Measurements from ENCODE around the gene JPT2.
"Not testable (repeated sequence)": the region's sequence is repeated elsewhere in the genome, so short reads cannot be mapped to it uniquely, and the experiment has no call there.

JPT2 gene

DNA sequence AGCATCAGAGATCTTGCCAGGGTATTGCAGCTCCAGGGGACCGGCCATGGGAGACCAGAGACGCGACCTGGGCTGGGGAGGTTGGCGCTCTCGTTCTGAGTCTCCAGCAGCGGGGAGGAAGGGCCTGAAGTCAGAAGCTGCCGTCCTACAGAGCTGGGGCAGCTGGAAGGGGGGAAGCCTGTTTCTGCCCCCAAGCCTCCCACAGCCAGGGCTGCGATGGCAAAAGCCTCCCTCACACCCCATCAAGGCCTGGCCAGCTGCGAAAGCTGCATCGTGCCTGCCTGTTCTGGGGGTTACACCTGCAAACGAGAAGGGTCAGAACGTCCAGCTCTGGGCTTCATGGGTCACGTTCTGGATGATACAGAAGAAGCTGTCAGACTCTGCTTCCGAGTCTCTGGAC lies 54.0 kb downstream of the JPT2 start:
- no peak for DNase-seq (ENCODE audit: low read depth in 2 of 2)

DNA sequence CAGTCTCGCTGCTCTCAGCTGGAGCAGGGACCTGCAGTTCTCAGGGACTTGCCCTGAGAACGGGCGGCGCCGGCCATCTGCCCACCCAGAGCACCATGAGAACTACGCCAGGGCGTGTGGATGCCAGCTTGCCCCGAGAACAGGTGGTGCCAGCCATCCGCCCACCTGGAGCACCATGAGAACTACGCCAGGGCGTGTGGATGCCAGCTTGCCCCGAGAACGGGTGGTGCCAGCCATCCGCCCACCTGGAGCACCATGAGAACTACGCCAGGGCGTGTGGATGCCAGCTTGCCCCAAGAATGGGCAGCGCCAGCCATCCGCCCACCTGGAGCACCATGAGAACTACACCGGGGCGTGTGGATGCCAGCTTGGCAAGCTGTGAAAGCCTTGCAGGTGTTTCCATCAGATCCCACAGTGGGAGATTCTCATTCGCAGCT lies 54.5 kb downstream of the JPT2 start:
- not testable (repeated sequence) for DNase-seq (ENCODE audit: low read depth in 2 of 2)

DNA sequence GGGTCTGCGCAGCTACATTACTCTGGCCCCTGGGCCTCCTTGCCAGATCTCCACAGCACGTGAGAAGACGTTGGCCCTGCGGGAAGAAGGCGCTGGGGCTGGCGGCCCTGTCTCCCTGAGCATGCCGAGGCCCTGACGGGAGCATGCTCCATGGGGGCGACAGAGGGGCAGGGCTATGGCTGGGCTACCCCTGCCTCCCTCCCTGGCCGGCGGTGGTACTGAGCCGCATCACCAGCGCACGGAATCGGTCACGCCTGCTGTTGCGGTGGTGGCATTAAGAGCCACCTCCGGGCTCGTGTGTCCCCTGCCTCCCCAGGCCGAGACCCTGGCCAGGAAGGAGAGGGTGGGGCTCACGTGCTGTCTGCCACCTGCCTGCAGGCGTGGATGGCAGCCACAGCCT lies 56.0 kb downstream of the JPT2 start:
- DNase-seq (ENCODE audit: low read depth in 2 of 2), result no peak

DNA sequence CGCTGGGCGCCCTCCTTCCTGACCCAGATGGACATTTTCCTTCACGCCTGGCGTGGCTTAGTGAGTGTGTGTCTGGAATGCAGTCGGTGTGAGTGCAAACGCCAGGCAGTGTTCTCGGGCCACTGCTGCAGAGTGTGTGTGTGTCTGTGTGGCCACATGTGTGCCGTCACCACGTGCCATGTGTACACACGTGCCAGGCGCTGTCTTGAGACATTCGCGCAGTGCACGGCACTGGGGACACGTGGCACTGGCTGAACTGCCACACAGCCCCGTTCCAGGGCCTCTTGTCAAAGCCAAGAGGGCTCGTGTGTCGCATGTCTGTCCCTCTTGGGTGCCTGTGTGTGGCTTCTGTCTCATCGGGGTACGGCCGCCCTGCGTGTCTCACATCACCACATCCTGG lies 56.7 kb downstream of the JPT2 start:
- no peak for DNase-seq (ENCODE audit: low read depth in 2 of 2)

DNA sequence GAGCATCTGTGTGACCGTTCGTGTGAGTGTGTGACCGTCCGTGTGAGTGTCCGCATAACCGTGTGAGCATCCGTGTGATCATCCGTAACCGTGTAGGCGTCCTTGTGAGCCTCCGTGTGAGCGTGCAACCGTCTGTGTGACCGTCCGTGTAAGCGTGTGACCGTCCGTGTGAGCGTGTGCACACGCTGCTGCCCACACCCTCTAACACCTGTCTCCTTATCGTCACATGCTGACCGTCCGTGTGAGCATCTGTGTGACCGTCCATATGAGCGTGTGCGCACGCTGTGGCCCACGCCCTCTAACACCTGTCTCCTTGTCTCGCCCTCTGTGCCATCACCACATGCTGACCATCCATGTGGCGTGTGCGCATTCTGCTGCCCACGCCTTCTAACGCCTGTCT lies 62.2 kb downstream of the JPT2 start:
- DNase-seq (ENCODE audit: low read depth in 2 of 2), result no peak

DNA sequence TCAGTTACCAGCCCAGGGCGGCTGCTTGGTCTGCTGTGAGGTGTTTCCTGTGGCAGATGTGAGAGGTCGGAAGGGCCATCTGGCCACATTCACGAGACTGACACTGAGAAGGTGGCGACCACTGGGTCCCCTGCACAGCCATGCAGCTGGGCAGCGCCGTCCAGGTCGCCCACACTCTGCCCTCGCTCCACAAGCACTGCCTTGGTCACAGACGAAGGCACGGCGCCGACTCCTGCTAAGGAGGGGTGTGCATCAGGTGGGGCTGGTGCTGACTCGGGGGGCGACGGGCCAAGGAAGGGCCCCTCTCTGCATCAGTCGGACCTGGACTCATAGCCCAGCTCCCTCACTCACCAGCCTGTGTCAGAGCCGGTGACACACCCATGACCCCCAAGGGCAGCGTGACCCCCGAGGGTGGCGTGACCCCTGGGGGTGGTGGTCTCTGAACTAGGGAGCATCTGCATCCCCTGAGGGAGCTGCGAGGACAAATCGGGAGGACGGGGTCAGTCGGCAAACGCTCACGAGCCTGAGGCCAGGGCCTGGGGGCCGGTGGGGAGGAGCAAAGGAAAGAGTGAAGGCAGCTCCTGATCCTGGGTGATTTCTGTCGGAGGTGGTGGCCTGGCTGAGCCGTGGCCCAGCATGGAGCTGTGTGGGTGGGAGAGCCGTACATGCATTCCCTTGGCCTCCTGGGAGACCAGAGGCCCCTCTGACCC lies 62.9 kb downstream of the JPT2 start:
- no peak for DNase-seq (ENCODE audit: low read depth in 2 of 2)

DNA sequence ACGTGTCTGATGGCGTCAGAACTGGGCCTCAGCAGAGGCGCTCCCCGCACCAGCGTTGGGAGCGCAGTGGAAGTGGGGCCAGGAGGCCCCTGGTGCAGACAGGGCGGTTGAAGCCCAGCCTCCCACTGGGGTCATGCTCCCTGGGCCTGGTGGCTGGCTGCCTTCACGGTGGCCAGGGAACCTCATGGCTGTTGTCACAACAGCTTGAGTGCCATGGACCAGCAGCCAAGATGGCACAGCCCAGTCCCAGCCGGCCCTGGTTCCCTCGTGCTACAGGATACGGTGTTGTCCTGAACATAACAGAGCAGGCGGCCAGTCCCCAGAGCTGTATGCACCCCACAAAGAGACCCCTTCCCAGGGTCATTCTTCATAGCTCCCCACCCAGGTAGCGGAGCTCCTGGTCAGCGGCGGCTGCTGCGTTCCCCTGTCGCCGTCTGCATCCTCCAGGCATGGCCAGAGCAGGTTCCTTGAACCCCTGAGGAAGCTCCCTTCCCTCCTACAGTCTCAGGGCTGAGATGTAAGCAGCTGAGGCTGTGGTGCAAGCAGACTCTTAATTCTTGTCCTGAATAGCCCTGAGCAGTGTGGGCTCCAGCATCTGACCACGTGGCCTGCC lies 63.6 kb downstream of the JPT2 start:
- DNase-seq (ENCODE audit: low read depth in 2 of 2), result no peak

DNA sequence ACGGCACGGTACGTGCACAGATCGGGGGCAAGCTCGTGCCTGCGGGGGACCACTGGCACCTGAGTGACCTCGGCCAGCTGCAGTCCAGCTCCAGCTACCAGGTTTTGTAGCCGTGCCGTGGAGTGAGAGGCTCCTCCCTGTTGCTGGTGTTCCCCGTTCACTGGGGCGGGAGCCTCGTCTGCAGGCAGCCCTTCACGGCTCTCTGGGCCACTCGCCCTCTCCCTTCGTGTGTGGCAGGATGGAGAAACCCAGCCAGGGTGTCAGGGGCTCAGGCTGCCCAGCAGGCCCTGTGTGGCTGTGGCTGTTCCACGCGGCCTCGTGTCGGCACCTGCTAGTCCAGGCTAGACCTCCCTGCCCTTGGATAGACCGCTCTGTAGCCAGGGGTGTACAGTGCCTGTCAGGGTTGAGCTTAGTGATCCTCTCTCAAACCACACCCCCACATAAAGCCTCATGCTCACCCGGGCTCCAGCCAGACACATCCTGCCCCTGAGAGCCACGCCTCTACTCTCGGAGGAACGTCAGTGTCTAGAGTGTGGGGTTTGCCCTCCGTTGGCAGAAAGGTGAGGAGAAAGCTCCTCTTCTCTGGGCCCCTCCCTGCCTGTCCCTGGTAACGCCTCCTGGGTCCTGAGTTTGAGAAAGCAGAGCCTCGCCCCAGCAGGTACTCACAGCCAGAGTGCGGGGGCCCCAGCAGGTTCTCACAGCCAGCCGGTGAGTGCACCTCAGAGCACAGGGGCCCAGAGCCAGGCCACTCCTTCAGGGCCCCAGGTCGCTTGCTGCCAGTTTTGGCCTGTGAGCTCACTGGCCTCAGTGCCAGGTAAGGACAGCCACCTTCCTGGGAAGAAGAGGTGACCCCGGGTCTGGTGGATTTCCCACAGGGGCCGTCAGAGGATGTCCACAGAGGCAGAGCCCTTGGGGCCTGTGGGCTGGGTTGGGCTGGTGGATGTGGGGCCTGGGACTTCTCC lies 65.6 kb downstream of the JPT2 start:
- DNase-seq (ENCODE audit: low read depth in 2 of 2), result no peak

DNA sequence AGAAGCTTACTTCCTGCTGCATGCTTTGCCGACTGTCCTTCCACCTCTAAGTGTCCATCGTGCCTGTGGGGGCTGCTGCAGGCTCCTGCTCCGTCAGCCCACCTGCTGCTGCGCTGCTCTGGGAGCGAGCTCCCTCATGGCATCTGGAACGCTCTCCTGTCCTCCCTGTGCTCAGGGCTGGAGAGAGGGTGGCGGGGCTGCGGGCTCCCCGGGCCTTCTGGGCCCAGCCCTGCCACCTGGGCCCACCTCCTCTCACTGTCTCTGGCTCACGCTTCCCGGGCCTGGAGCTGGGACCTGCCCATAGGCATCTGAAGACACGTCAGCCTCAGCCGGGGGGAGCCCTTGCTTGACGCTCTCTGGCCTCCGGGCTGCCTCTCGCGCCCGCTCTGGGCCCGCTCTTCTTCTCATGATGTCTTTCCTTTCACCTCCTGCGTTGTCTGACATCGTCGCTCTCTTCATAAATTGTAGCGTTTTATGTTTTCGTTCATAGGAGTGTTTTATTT lies 66.3 kb downstream of the JPT2 start:
- no peak for DNase-seq (ENCODE audit: low read depth in 2 of 2)

DNA sequence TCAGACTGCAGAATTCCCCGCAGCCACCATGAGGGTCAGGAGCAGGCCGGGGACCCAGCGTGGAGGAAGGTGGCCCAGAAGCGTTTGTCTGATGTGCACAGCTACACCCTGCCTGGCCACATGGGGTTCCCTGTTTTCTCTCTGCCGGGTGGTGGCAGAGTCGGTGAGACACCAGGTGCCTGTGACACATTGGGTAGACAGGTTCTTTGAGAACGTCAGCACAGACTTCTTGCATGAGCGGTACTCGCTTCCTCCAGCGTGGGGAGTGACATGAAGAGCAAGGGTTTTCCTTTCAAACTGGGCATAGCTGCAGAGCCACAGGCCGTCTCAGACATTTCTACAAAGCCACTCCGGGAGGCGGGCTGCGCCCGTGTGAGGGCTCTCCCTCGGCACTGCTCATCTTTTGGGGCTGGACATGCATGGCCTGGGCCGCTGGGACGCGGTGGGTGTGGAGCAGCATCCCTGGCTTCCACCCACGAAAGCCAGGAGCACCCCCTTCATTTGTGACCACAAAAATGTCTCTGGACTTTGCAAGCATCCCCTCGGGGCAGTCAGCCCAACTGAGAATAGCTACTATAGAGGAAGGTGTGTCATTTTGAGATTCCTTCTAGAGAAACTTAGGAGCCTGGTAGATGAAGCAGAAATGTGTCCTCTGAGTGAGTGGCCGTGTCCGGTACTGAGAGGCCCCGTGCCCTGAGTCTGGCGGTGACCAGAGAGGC lies 67.3 kb downstream of the JPT2 start:
- DNase-seq (ENCODE audit: low read depth in 2 of 2), result peak; percentile 40 to 49

DNA sequence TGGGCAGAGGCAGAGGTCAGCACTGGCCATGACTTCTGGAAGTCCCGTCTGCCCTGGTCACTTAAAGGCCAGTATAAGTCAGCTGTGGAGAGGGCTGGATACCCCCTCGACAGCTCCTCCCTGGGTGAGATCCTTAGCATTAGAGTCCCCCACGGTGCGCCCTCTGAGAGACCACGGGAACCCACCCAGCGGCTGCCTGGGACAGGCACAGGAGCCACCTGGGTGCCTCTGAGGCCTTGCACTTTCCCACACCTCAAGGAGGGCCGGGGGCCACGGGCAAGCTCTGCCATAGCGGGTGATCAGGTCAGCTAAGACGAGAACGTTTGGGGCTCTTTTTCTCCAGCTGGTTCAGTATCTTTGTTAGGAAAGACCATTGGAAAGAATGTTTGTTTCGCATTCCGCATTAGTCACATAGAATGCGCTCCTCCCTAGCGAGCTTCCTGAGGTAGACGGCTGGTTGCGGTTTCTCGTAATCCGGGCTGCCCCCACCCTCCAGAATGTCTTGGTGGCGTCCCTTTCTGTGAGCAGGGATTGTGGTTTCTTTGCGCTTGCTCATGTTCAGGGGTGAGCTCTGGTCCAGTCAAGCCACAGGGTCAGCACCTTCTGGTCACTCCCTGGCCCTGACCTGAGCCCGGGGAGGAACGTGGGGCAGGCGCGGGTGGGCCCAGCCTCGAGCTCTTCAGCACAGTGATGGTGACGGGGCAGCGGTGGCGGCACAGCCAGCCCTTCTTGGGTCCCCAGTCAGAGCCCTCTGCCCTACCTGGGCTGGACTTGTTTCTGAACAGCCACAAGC lies 68.0 kb downstream of the JPT2 start:
- DNase-seq (ENCODE audit: low read depth in 2 of 2), result no peak

DNA sequence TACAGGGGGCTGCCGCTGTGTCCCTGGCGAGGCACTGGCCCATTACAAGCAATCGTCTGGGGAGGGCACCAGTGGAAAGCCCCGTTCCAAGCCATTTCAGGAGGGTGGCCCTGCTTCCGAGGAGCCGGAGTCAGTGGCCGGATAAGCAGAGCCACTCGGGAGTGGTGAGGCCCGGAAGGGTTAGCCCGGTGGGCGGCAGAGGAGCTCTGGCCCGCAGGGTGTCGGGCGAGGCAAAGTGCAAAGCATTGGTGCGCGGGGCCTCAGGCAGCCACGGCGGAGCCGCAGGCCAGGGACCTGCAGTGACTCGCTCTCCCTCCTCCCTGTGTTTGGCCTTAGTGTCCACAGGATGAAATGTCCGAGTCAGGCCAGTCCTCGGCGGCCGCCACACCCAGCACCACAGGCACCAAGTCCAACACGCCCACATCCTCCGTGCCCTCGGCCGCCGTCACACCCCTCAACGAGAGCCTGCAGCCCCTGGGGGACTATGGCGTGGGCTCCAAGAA lies 68.7 kb downstream of the JPT2 start:
- no peak for DNase-seq (ENCODE audit: low read depth in 2 of 2)

DNA sequence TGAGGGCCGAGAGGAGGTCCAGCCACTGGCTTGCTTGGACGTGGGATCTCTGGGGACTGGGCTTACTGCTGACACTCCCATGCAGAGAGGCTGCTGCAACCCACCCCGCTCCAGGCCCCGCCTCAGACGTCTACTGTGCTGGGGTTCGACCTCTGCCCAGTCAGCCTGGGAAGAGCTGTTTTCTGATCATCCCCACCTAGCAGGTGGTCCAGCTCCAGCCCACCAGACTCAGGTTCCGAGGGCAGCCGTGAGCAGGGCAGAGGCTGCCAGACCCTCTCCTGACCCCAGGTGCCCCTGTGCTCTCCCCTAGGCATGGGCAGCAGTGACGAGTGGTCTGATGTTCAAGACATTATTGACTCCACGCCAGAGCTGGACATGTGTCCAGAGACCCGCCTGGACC lies 69.9 kb downstream of the JPT2 start:
- DNase-seq (ENCODE audit: low read depth in 2 of 2), result no peak

DNA sequence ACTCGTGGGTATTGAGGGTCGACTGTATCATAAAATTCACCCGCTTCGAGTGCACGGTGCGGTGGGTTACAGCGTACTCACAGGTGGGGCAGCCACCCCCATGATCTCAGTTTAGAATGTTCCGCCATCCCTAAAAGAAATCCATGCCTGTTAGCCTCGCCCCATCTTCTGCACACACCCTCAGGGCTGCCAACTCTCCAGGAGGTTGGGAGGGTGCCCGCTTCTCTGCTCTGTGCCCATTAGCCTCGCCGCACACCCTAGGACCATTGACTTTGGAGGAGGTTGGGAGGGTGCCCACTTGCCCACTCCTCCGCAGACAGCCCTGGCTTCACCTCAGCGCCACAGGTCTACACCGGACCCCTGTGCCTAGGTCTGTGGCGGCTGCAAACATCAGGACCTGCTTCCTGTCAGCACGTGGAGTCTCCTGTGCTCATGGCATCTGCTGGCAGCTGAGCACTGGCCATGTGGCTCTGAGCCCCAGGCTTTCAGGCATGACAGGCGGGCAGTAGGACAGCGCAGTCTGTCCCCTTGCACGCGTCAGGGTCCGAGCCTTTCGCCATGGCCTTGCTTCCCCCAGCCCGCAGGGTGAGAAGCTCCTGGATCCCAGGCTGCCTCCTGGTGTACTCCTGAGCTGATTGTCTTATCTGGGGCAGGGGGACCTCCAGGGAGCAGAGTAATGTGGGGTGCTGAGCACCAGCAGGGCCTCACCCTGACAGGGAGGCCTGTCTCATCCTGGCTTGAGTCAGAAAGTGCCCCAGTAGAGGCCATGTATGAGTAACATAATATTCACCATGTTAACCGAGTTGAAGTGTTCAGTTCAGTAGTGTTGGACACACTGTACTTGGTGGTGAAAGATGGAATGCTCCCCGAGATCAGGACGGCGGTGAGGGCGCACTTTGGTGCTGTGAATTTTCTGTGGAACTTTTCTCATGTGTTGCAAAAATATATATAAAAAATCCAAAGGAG lies 71.4 kb downstream of the JPT2 start:
- DNase-seq (ENCODE audit: low read depth in 2 of 2), result no peak
